Measurements from ENCODE around the gene STIMATE.
A peak's percentile ranks its signal among the peaks of the same experiment; 100 is the strongest.

Gene STIMATE

GRCh38 chr3:52839268-52839575, 58.1 kb downstream of the STIMATE start:
- DNase-seq, result no peak

- DNase-seq, result no peak
Observed at GRCh38 chr3:52838561-52839267, 58.6 kb downstream of the STIMATE start.

GRCh38 chr3:52836986-52837385, 60.4 kb downstream of the STIMATE start:
- no peak for DNase-seq

- no peak for DNase-seq
Observed at GRCh38 chr3:52836471-52836845, 60.9 kb downstream of the STIMATE start.

GRCh38 chr3:52835766-52836470, 61.4 kb downstream of the STIMATE start:
- no peak for DNase-seq

GRCh38 chr3:52834871-52835501, 62.4 kb downstream of the STIMATE start, which contains the start of gene MUSTN1:
MUSTN1 (minus strand) TSS chr3:52835019; CDS start chr3:52834948, 71 bp downstream.
- DNase-seq, result no peak

- DNase-seq, result no peak
Observed at GRCh38 chr3:52833202-52833601, 64.1 kb downstream of the STIMATE start.

GRCh38 chr3:52831500-52832301, 65.6 kb downstream of the STIMATE start:
- DNase-seq, result peak; percentile 41

- no peak for DNase-seq
Observed at GRCh38 chr3:52830535-52831258, 66.7 kb downstream of the STIMATE start, which contains the start of gene ITIH4. ITIH4 (minus strand) TSS chr3:52830672; CDS start chr3:52830642, 30 bp downstream.

- DNase-seq, result no peak
Observed at GRCh38 chr3:52829906-52830463, 67.4 kb downstream of the STIMATE start.

GRCh38 chr3:52829482-52829881, 67.9 kb downstream of the STIMATE start:
- no peak for DNase-seq

GRCh38 chr3:52827866-52828376, 69.4 kb downstream of the STIMATE start:
- no peak for DNase-seq

GRCh38 chr3:52827441-52827840, 69.9 kb downstream of the STIMATE start:
- no peak for DNase-seq

- DNase-seq, result no peak
Observed at GRCh38 chr3:52824037-52824436, 73.3 kb downstream of the STIMATE start.

- no peak for DNase-seq
Observed at GRCh38 chr3:52822363-52822762, 75.0 kb downstream of the STIMATE start.

- DNase-seq, result no peak
Observed at GRCh38 chr3:52820736-52821135, 76.6 kb downstream of the STIMATE start.

GRCh38 chr3:52819936-52820335, 77.4 kb downstream of the STIMATE start:
- DNase-seq, result no peak

- no peak for DNase-seq
Observed at GRCh38 chr3:52817860-52818259, 79.5 kb downstream of the STIMATE start.

GRCh38 chr3:52817221-52817620, 80.1 kb downstream of the STIMATE start:
- no peak for DNase-seq

- DNase-seq, result no peak
Observed at GRCh38 chr3:52816654-52817053, 80.7 kb downstream of the STIMATE start.

GRCh38 chr3:52816199-52816598, 81.1 kb downstream of the STIMATE start:
- DNase-seq, result no peak

GRCh38 chr3:52813810-52814209, 83.5 kb downstream of the STIMATE start:
- no peak for DNase-seq

Measured in GOT3 (cell line).